GM18870 (cell line): Measurements from ENCODE around the gene TIPRL.

ENCODE experiments used
- ATAC-seq: cut with Tn5 transposase; IDR thresholded peaks from one replicate; pipeline ENCODE4 v1.9.1; 2021; ENCODE audit warnings: moderate library complexity; ENCODE audit not compliant: unreplicated experiment

TIPRL gene

DNA sequence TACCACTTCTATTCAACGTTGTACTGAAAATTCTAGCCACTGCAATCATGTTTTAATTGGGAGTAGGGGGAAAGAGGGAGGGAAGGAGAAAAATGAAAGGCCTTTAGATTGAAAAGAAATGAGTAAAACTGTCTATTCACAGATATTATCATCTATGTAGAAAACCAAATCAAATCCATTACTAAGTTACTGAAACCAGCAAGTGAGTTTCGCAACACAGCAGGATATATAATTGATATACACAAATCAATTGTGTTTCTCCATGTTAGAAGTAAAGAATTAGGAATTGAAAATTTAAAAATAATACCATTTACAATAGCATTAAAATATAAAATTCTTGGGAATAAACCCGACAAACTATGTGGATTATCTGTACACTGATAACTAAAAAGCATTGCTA lies 66.3 kb downstream of the TIPRL start:
- no peak for ATAC-seq

DNA sequence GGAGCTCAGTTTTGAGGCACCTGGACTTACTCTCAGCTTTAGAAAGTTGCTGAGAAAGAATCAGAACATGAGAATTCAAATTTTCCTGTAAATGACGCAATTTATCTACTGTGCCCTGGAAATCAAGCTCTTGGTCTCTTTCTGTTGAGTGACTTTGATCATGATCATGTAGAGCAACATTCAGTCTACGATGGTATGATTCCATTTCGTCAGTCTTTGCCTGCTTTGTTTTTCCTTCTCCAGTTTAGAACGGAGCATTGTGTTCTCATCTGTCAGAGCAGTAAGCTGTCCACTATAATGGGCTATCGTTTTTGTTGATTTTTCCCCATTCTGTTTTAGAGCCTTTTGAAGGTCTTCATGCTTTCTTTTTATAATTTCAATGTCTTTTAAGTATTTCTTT lies 67.7 kb downstream of the TIPRL start:
- no peak for ATAC-seq
